CD4-positive, alpha-beta T cell treated with Interleukin-2 at 100 ng/mL for 4 hours (primary cell): ENCODE measurements around the gene PLSCR1.

Experiments
- DNase-seq: peaks from one replicate; pipeline ENCODE4 v3.0.0-alpha.2; 2020; ENCODE audit warnings: low spot score

Gene PLSCR1

GRCh38 chr3:146544002-146544928 lies at the start of gene PLSCR1:
Gene PLSCR1 (minus strand): TSS chr3:146544607. CDS start chr3:146536552, 8,055 bp downstream.
- peak; percentile 63 for DNase-seq

- no peak for DNase-seq
Measured at GRCh38 chr3:146593776-146594175, 49.4 kb upstream of the PLSCR1 start.

GRCh38 chr3:146590521-146590920 lies 46.1 kb upstream of the PLSCR1 start:
- no peak for DNase-seq

- DNase-seq: no peak
Measured at GRCh38 chr3:146589899-146590508, 45.6 kb upstream of the PLSCR1 start.

GRCh38 chr3:146585156-146585555 lies 40.7 kb upstream of the PLSCR1 start:
- DNase-seq: no peak

GRCh38 chr3:146581951-146582467 lies 37.6 kb upstream of the PLSCR1 start:
- no peak for DNase-seq

GRCh38 chr3:146581080-146581601 lies 36.7 kb upstream of the PLSCR1 start:
- DNase-seq: no peak

GRCh38 chr3:146577662-146578061 lies 33.3 kb upstream of the PLSCR1 start:
- DNase-seq: peak; percentile 39

GRCh38 chr3:146575636-146576035 lies 31.2 kb upstream of the PLSCR1 start:
- no peak for DNase-seq

GRCh38 chr3:146574173-146574572 lies 29.8 kb upstream of the PLSCR1 start:
- DNase-seq: no peak

GRCh38 chr3:146569314-146569713 lies 24.9 kb upstream of the PLSCR1 start:
- no peak for DNase-seq

- DNase-seq: no peak
Measured at GRCh38 chr3:146566138-146566537, 21.7 kb upstream of the PLSCR1 start.

- no peak for DNase-seq
Measured at GRCh38 chr3:146561879-146562278, 17.5 kb upstream of the PLSCR1 start.

- DNase-seq: no peak
Measured at GRCh38 chr3:146561463-146561862, 17.1 kb upstream of the PLSCR1 start.

GRCh38 chr3:146560678-146561077 lies 16.3 kb upstream of the PLSCR1 start:
- no peak for DNase-seq

- no peak for DNase-seq
Measured at GRCh38 chr3:146559388-146559787, 15.0 kb upstream of the PLSCR1 start.

GRCh38 chr3:146558781-146559180 lies 14.4 kb upstream of the PLSCR1 start:
- no peak for DNase-seq

GRCh38 chr3:146557745-146558144 lies 13.3 kb upstream of the PLSCR1 start:
- no peak for DNase-seq

- DNase-seq: no peak
Measured at GRCh38 chr3:146555311-146555710, 10.9 kb upstream of the PLSCR1 start.

- no peak for DNase-seq
Measured at GRCh38 chr3:146554151-146554760, 9.8 kb upstream of the PLSCR1 start.

GRCh38 chr3:146550743-146551510 lies 6.5 kb upstream of the PLSCR1 start:
- DNase-seq: peak; percentile 20
